GM18511 (cell line): ENCODE data around the gene NDUFA8.

Experiments used
- ATAC-seq: cut with Tn5 transposase; IDR thresholded peaks from one replicate; pipeline ENCODE4 v1.9.1; 2021; ENCODE audit warnings: mild to moderate bottlenecking, moderate library complexity; ENCODE audit not compliant: unreplicated experiment

Gene NDUFA8

GRCh38 chr9:122159026-122159924 lies at the start of gene NDUFA8, which contains the start of gene MORN5:
TSS of gene NDUFA8 (minus strand) at chr9:122159779. CDS start at chr9:122159677, 102 bp downstream.
TSS of gene MORN5 (plus strand) at chr9:122159908. CDS start at chr9:122159973, 65 bp downstream.
- peak; percentile 95 for ATAC-seq

- ATAC-seq, result no peak
Observed at GRCh38 chr9:122207096-122207495, 47.5 kb upstream of the NDUFA8 start.

- no peak for ATAC-seq
Observed at GRCh38 chr9:122206118-122207046, 46.8 kb upstream of the NDUFA8 start.

- ATAC-seq, result no peak
Observed at GRCh38 chr9:122205176-122205575, 45.6 kb upstream of the NDUFA8 start.

GRCh38 chr9:122204491-122204890 lies 44.9 kb upstream of the NDUFA8 start:
- ATAC-seq, result no peak

- ATAC-seq, result no peak
Observed at GRCh38 chr9:122204055-122204454, 44.5 kb upstream of the NDUFA8 start.

GRCh38 chr9:122202111-122202510 lies 42.5 kb upstream of the NDUFA8 start:
- no peak for ATAC-seq

GRCh38 chr9:122201641-122202040 lies 42.1 kb upstream of the NDUFA8 start:
- no peak for ATAC-seq

- no peak for ATAC-seq
Observed at GRCh38 chr9:122200960-122201595, 41.5 kb upstream of the NDUFA8 start.

GRCh38 chr9:122197882-122198281 lies 38.3 kb upstream of the NDUFA8 start:
- no peak for ATAC-seq

- ATAC-seq, result peak; percentile 78
Observed at GRCh38 chr9:122197426-122197825, 37.8 kb upstream of the NDUFA8 start.

GRCh38 chr9:122195875-122196274 lies 36.3 kb upstream of the NDUFA8 start:
- no peak for ATAC-seq

GRCh38 chr9:122193651-122194050 lies 34.1 kb upstream of the NDUFA8 start:
- ATAC-seq, result no peak

GRCh38 chr9:122192914-122193525 lies 33.4 kb upstream of the NDUFA8 start:
- no peak for ATAC-seq

GRCh38 chr9:122192261-122192875 lies 32.8 kb upstream of the NDUFA8 start:
- ATAC-seq, result no peak

- no peak for ATAC-seq
Observed at GRCh38 chr9:122191584-122191983, 32.0 kb upstream of the NDUFA8 start.

GRCh38 chr9:122190597-122191381 lies 31.2 kb upstream of the NDUFA8 start:
- ATAC-seq, result no peak

- ATAC-seq, result no peak
Observed at GRCh38 chr9:122188369-122188768, 28.8 kb upstream of the NDUFA8 start.

- ATAC-seq, result no peak
Observed at GRCh38 chr9:122186777-122187470, 27.3 kb upstream of the NDUFA8 start.
